ENCODE measurements around the gene POLR3K.

- TF ChIP-seq, protein P1, sequence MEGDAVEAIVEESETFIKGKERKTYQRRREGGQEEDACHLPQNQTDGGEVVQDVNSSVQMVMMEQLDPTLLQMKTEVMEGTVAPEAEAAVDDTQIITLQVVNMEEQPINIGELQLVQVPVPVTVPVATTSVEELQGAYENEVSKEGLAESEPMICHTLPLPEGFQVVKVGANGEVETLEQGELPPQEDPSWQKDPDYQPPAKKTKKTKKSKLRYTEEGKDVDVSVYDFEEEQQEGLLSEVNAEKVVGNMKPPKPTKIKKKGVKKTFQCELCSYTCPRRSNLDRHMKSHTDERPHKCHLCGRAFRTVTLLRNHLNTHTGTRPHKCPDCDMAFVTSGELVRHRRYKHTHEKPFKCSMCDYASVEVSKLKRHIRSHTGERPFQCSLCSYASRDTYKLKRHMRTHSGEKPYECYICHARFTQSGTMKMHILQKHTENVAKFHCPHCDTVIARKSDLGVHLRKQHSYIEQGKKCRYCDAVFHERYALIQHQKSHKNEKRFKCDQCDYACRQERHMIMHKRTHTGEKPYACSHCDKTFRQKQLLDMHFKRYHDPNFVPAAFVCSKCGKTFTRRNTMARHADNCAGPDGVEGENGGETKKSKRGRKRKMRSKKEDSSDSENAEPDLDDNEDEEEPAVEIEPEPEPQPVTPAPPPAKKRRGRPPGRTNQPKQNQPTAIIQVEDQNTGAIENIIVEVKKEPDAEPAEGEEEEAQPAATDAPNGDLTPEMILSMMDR (IDR thresholded peaks at IDR 0.05; ENCODE audit: low read depth, low read length), result no peak
- TF ChIP-seq, protein P2, sequence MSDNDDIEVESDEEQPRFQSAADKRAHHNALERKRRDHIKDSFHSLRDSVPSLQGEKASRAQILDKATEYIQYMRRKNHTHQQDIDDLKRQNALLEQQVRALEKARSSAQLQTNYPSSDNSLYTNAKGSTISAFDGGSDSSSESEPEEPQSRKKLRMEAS (IDR thresholded peaks at IDR 0.05; ENCODE audit: low read depth, low read length), result no peak
- TF ChIP-seq POLR2A (IDR thresholded peaks at IDR 0.05; ENCODE audit: extremely low read depth, insufficient read length), result no peak
- TF ChIP-seq MYC (IDR thresholded peaks at IDR 0.05; ENCODE audit: low read depth, low read length), result no peak
Measured at GRCh38 chr16:64914-65255, 11.5 kb upstream of the POLR3K start.

Measured in NB4 (cell line).